Vagina (tissue), 2 donors: ENCODE data around the gene SDK2. TPM values are rescaled to one million over a fixed set of nuclear protein-coding genes. Genes with fewer than 3 reads are reported as not detected.

Source experiments
- DNase-seq, 2 donors: peaks; one replicate each; pipeline ENCODE4 v3.0.0-alpha.2; 2017; ENCODE audit errors: extremely low spot score in 2 of 2
- H3K27ac ChIP-seq: fragments of 200-600 bp; sonication (generic); one replicate; pipeline ENCODE4 v1.5.1; 2019
- H3K27me3 ChIP-seq: fragments of 200-600 bp; sonication (generic); one replicate; pipeline ENCODE4 v1.5.1; 2019
- H3K36me3 ChIP-seq, 2 donors: fragments of 200-600 bp; sonication (generic); one replicate each; pipeline ENCODE4 v1.5.1; 2017 to 2019
- H3K4me1 ChIP-seq: fragments of 200-600 bp; sonication (generic); one replicate; pipeline ENCODE4 v1.5.1; 2019
- H3K4me3 ChIP-seq, 2 donors: fragments of 200-600 bp; sonication (generic); 1 replicate in 1 of 2; 2 replicates in 1 of 2; pipeline ENCODE4 v1.5.1; 2016 to 2019
- H3K9me3 ChIP-seq: fragments of 200-600 bp; sonication (generic); one replicate; pipeline ENCODE4 v1.5.1; 2019
- POLR2A ChIP-seq, 2 donors: fragments of 450-650 bp; IDR thresholded peaks; one replicate each; pipeline ENCODE4 v1.6.1; 2017; ENCODE audit warnings: antibody characterized with exemption in 2 of 2, mild to moderate bottlenecking in 2 of 2, moderate library complexity in 2 of 2
- POLR2AphosphoS5 ChIP-seq, 2 donors: sonication (generic); formaldehyde crosslinking; IDR thresholded peaks; one replicate each; pipeline ENCODE4 v1.9.0; 2017; ENCODE audit warnings: antibody characterized with exemption in 2 of 2, mild to moderate bottlenecking in 2 of 2, low read depth in 1 of 2; ENCODE audit not compliant: insufficient read depth in 1 of 2
- intact Hi-C: fragments of 100-400 bp; cut with DNase I; formaldehyde crosslinking; loops from one replicate; pipeline ENCODE4 v1.15.1; 2023
- total RNA-seq: library from RNA; depleted of rRNA; stranded (reverse); fragments of >200 nt; gene quantifications from one replicate; pipeline ENCODE4 v1.2.3, GENCODE V29; 2016
- TF ChIP-seq, protein P1 (sequence below), 3 experiments: fragments of 450-650 bp in 2 of 3; fragments of 200-600 bp in 1 of 3; sonication (generic) in 1 of 3; IDR thresholded peaks; one replicate each; pipeline ENCODE4 v1.5.1; 2017 to 2019; ENCODE audit warnings: antibody characterized with exemption in 3 of 3, mild to moderate bottlenecking in 2 of 3, moderate library complexity in 2 of 3

Gene SDK2
- total RNA-seq, 1 donor from 2014 or later, result 1.7 TPM

DNA sequence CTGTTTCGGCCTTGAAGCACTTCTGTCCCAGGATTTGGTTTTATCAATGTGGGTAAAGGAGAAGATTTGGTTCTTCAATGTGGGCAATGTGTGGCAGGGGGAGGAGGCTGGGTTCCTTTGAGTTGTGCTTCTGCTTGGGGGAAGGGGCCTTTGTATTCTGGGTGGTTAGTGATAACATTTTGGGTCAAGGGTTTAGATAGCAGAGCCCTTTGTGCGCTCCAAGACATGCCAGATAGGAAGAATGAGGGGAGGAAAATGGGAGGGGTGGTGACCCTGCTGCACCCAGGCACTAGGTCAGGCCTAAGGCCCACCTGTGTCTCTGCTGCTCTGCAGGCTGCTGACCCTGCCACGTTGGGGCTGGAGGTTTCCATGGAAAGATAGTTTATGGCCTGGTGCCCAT lies 292.5 kb downstream of the SDK2 start:
- intact Hi-C loops, result no loop called here
- Histone ChIP-seq H3K4me3 (no peak overlapping the region), H3K4me1 (peaks cover 36% of the 10 kb centered on the region), H3K27me3 (no peaks in the 10 kb centered on the region), H3K27ac (no peak overlapping the region), H3K9me3 (no peaks in the 10 kb centered on the region), H3K36me3 (no peaks in the 10 kb centered on the region)
- DNase-seq, result no peak
- TF ChIP-seq, protein P1, sequence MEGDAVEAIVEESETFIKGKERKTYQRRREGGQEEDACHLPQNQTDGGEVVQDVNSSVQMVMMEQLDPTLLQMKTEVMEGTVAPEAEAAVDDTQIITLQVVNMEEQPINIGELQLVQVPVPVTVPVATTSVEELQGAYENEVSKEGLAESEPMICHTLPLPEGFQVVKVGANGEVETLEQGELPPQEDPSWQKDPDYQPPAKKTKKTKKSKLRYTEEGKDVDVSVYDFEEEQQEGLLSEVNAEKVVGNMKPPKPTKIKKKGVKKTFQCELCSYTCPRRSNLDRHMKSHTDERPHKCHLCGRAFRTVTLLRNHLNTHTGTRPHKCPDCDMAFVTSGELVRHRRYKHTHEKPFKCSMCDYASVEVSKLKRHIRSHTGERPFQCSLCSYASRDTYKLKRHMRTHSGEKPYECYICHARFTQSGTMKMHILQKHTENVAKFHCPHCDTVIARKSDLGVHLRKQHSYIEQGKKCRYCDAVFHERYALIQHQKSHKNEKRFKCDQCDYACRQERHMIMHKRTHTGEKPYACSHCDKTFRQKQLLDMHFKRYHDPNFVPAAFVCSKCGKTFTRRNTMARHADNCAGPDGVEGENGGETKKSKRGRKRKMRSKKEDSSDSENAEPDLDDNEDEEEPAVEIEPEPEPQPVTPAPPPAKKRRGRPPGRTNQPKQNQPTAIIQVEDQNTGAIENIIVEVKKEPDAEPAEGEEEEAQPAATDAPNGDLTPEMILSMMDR (IDR thresholded peaks at IDR 0.05), result no peak
- TF ChIP-seq POLR2A (IDR thresholded peaks at IDR 0.05), result no peak
- no peak for TF ChIP-seq POLR2AphosphoS5 (IDR thresholded peaks at IDR 0.05; ENCODE audit: insufficient read depth in 1 of 2, low read depth in 1 of 2)

DNA sequence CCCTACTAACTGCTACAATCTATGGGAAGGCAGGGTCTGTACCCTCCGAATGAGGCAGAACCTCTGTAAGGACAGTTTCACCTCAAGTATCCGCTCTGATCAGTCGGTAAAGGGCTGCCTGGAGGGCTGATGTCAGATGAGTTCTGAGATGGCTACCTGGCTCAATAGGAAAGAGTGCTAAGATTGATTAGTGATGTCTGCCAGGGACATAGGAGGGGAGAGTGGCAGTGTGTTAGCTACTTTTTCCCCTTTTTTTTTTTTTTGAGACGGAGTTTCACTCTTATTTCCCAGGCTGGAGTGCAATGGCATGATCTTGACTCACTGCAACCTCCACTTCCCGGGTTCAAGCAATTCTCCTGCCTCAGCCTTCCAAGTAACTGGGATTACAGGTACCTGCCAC lies 293.4 kb downstream of the SDK2 start:
- no peaks in the 10 kb centered on the region for H3K36me3 ChIP-seq
- DNase-seq, result no peak
- intact Hi-C loops, result no loop called here
- H3K4me3 ChIP-seq, result no peak overlapping the region
- H3K4me1 ChIP-seq, result peaks cover 27% of the 10 kb centered on the region
- H3K27ac ChIP-seq, result no peak overlapping the region
- TF ChIP-seq POLR2A (IDR thresholded peaks at IDR 0.05) (no peak), POLR2AphosphoS5 (IDR thresholded peaks at IDR 0.05; ENCODE audit: insufficient read depth in 1 of 2, low read depth in 1 of 2) (no peak)
- TF ChIP-seq, protein P1 (IDR thresholded peaks at IDR 0.05), result no peak
- H3K9me3 ChIP-seq, result no peaks in the 10 kb centered on the region
- no peaks in the 10 kb centered on the region for H3K27me3 ChIP-seq

- Histone ChIP-seq H3K36me3 (no peaks in the 10 kb centered on the region), H3K4me1 (peaks cover 24% of the 10 kb centered on the region), H3K9me3 (no peaks in the 10 kb centered on the region), H3K27me3 (no peaks in the 10 kb centered on the region), H3K4me3 (no peak overlapping the region), H3K27ac (peak overlapping the region; percentile 78)
- TF ChIP-seq POLR2AphosphoS5 (IDR thresholded peaks at IDR 0.05; ENCODE audit: insufficient read depth in 1 of 2, low read depth in 1 of 2) (no peak), POLR2A (IDR thresholded peaks at IDR 0.05) (no peak)
- TF ChIP-seq, protein P1 (IDR thresholded peaks at IDR 0.05), result no peak
- no peak for DNase-seq
- intact Hi-C loops, result no loop called here
Measured at GRCh38 chr17:73349647-73350046, 294.6 kb downstream of the SDK2 start.

- H3K27ac ChIP-seq, result peak overlapping the region; percentile 78
- no peaks in the 10 kb centered on the region for H3K27me3 ChIP-seq
- intact Hi-C loops, result no loop called here
- H3K4me3 ChIP-seq, result no peak overlapping the region
- TF ChIP-seq POLR2AphosphoS5 (IDR thresholded peaks at IDR 0.05; ENCODE audit: insufficient read depth in 1 of 2, low read depth in 1 of 2) (no peak), POLR2A (IDR thresholded peaks at IDR 0.05) (no peak)
- TF ChIP-seq, protein P1 (IDR thresholded peaks at IDR 0.05), result no peak
- H3K4me1 ChIP-seq, result peaks cover 26% of the 10 kb centered on the region
- no peaks in the 10 kb centered on the region for H3K36me3 ChIP-seq
- H3K9me3 ChIP-seq, result no peaks in the 10 kb centered on the region
- DNase-seq, result no peak
Measured at GRCh38 chr17:73349138-73349537, 295.1 kb downstream of the SDK2 start.

DNA sequence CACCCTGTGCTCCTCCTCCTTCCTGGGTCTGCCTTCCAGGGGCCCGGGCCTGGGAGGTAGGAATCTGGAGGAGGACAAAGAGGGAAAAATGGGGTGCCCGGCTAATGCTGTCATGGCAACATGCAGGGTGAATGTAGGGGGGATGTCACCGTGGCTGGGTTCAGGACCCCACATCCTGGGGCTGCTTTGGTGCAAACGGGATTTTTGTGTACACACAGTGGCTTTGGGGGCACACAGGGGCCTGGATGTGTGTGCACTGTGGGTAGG lies 295.5 kb downstream of the SDK2 start:
- peak overlapping the region; percentile 78 for H3K27ac ChIP-seq
- no peaks in the 10 kb centered on the region for H3K36me3 ChIP-seq
- TF ChIP-seq, protein P1 (IDR thresholded peaks at IDR 0.05), result no peak
- TF ChIP-seq POLR2AphosphoS5 (IDR thresholded peaks at IDR 0.05; ENCODE audit: insufficient read depth in 1 of 2, low read depth in 1 of 2) (no peak), POLR2A (IDR thresholded peaks at IDR 0.05) (no peak)
- no peak for DNase-seq
- peaks cover 30% of the 10 kb centered on the region for H3K4me1 ChIP-seq
- intact Hi-C loops, result no loop called here
- no peak overlapping the region for H3K4me3 ChIP-seq
- no peaks in the 10 kb centered on the region for H3K27me3 ChIP-seq
- no peaks in the 10 kb centered on the region for H3K9me3 ChIP-seq
